ENCODE data around the gene IL1RAPL2.
"Not testable (repeated sequence)": the region's sequence is repeated elsewhere in the genome, so short reads cannot be mapped to it uniquely, and the experiment has no call there.

Gene IL1RAPL2

GRCh38 chrX:104854188-104854587 lies 288.2 kb downstream of the IL1RAPL2 start:
- DNase-seq (ENCODE audit: insufficient read length, low spot score) (no peak), FAIRE-seq (no peak)
- no peak for TF ChIP-seq POLR2A (IDR thresholded peaks at IDR 0.05; ENCODE audit: low read depth, low read length)

GRCh38 chrX:104854790-104855340 lies 288.9 kb downstream of the IL1RAPL2 start:
- no peak for TF ChIP-seq POLR2A (IDR thresholded peaks at IDR 0.05; ENCODE audit: low read depth, low read length)
- FAIRE-seq = no peak
- DNase-seq (ENCODE audit: insufficient read length, low spot score) = no peak

- DNase-seq (ENCODE audit: insufficient read length, low spot score) (no peak), FAIRE-seq (no peak)
- TF ChIP-seq POLR2A (IDR thresholded peaks at IDR 0.05; ENCODE audit: low read depth, low read length) = no peak
Measured at GRCh38 chrX:104863466-104863865, 297.5 kb downstream of the IL1RAPL2 start.

- FAIRE-seq = no peak
Measured at GRCh38 chrX:104864296-104864695, 298.3 kb downstream of the IL1RAPL2 start.

GRCh38 chrX:104877504-104877903 lies 311.5 kb downstream of the IL1RAPL2 start:
- TF ChIP-seq POLR2A (IDR thresholded peaks at IDR 0.05; ENCODE audit: low read depth, low read length) = no peak
- no peak for FAIRE-seq
- no peak for DNase-seq (ENCODE audit: insufficient read length, low spot score)

More at GRCh38 chrX:104864296-104864695, 298.3 kb downstream of the IL1RAPL2 start:
- no peak for DNase-seq (ENCODE audit: insufficient read length, low spot score)
- TF ChIP-seq POLR2A (IDR thresholded peaks at IDR 0.05; ENCODE audit: low read depth, low read length) = no peak

GRCh38 chrX:104902070-104902469 lies 336.1 kb downstream of the IL1RAPL2 start:
- no peak for DNase-seq (ENCODE audit: insufficient read length, low spot score)
- TF ChIP-seq POLR2A (IDR thresholded peaks at IDR 0.05; ENCODE audit: low read depth, low read length) = no peak
- FAIRE-seq = no peak

GRCh38 chrX:104909694-104910093 lies 343.7 kb downstream of the IL1RAPL2 start:
- FAIRE-seq; DNase-seq (ENCODE audit: insufficient read length, low spot score): not testable (repeated sequence)

GRCh38 chrX:104913348-104913747 lies 347.3 kb downstream of the IL1RAPL2 start:
- no peak for FAIRE-seq
- DNase-seq (ENCODE audit: insufficient read length, low spot score) = no peak
- TF ChIP-seq POLR2A (IDR thresholded peaks at IDR 0.05; ENCODE audit: low read depth, low read length) = no peak

GRCh38 chrX:104914686-104915085 lies 348.7 kb downstream of the IL1RAPL2 start:
- FAIRE-seq; DNase-seq (ENCODE audit: insufficient read length, low spot score): not testable (repeated sequence)

GRCh38 chrX:104918122-104918521 lies 352.1 kb downstream of the IL1RAPL2 start:
- no peak for FAIRE-seq
- TF ChIP-seq POLR2A (IDR thresholded peaks at IDR 0.05; ENCODE audit: low read depth, low read length) = no peak

GRCh38 chrX:104921584-104922205 lies 355.7 kb downstream of the IL1RAPL2 start:
- FAIRE-seq (no peak), DNase-seq (ENCODE audit: insufficient read length, low spot score) (no peak)
- no peak for TF ChIP-seq POLR2A (IDR thresholded peaks at IDR 0.05; ENCODE audit: low read depth, low read length)

More at GRCh38 chrX:104918122-104918521, 352.1 kb downstream of the IL1RAPL2 start:
- DNase-seq (ENCODE audit: insufficient read length, low spot score) = no peak

GRCh38 chrX:104922206-104922621 lies 356.2 kb downstream of the IL1RAPL2 start:
- no peak for TF ChIP-seq POLR2A (IDR thresholded peaks at IDR 0.05; ENCODE audit: low read depth, low read length)
- peak; percentile 26 for DNase-seq (ENCODE audit: insufficient read length, low spot score)
- FAIRE-seq = peak; percentile 89

- no peak for FAIRE-seq
- no peak for TF ChIP-seq POLR2A (IDR thresholded peaks at IDR 0.05; ENCODE audit: low read depth, low read length)
- no peak for DNase-seq (ENCODE audit: insufficient read length, low spot score)
Measured at GRCh38 chrX:104929324-104929723, 363.3 kb downstream of the IL1RAPL2 start.

- TF ChIP-seq POLR2A (IDR thresholded peaks at IDR 0.05; ENCODE audit: low read depth, low read length) = no peak
- FAIRE-seq = no peak
Measured at GRCh38 chrX:104935581-104935980, 369.6 kb downstream of the IL1RAPL2 start.

GRCh38 chrX:104953251-104953650 lies 387.3 kb downstream of the IL1RAPL2 start:
- no peak for FAIRE-seq
- no peak for TF ChIP-seq POLR2A (IDR thresholded peaks at IDR 0.05; ENCODE audit: low read depth, low read length)

More at GRCh38 chrX:104935581-104935980, 369.6 kb downstream of the IL1RAPL2 start:
- no peak for DNase-seq (ENCODE audit: insufficient read length, low spot score)

More at GRCh38 chrX:104953251-104953650, 387.3 kb downstream of the IL1RAPL2 start:
- no peak for DNase-seq (ENCODE audit: insufficient read length, low spot score)
